Neural cell (in vitro differentiated cells): ENCODE data around the gene TCF12. TPM values are rescaled to one million over a fixed set of nuclear protein-coding genes. Genes with fewer than 3 reads are reported as not detected.

Experiments used
- H2AFZ ChIP-seq: fragments of 200-600, 300-800 bp; sonication (generic), shearing (Covaris generic); 2 replicates; pipeline ENCODE4 v1.6.0; 2014; ENCODE audit warnings: low read depth, mild to moderate bottlenecking, antibody characterized with exemption, low read length, moderate library complexity
- H3F3A ChIP-seq: fragments of 200-600 bp; shearing (Covaris generic); 2 replicates; pipeline ENCODE4 v1.6.1; 2016; ENCODE audit warnings: mild to moderate bottlenecking, moderate library complexity, mixed read lengths, antibody characterized with exemption, low read length; ENCODE audit not compliant: insufficient read depth, poor library complexity, severe bottlenecking
- H3K27ac ChIP-seq: fragments of 200-600, 300-800 bp; sonication (generic), shearing (Covaris generic); 2 replicates; pipeline ENCODE4 v1.5.1; 2014; ENCODE audit warnings: mild to moderate bottlenecking, low read length, moderate library complexity
- H3K27me3 ChIP-seq: fragments of 300-800, 200-600 bp; sonication (generic), shearing (Covaris generic); 2 replicates; pipeline ENCODE4 v1.6.0; 2014; ENCODE audit warnings: mild to moderate bottlenecking, low read depth, low read length, moderate library complexity; ENCODE audit not compliant: insufficient read depth
- H3K36me3 ChIP-seq: fragments of 300-800, 200-600 bp; sonication (generic), shearing (Covaris generic); 2 replicates; pipeline ENCODE4 v1.5.1; 2014; ENCODE audit warnings: mild to moderate bottlenecking, antibody characterized with exemption, low read length, moderate library complexity; ENCODE audit not compliant: insufficient read depth
- H3K4me2 ChIP-seq: fragments of 300-800, 200-600 bp; sonication (generic), shearing (Covaris generic); 2 replicates; pipeline ENCODE4 v1.6.0; 2014; ENCODE audit warnings: mild to moderate bottlenecking, low read length
- H3K4me3 ChIP-seq: fragments of 300-800, 200-600 bp; sonication (generic), shearing (Covaris generic); 2 replicates; pipeline ENCODE4 v1.5.1; 2014; ENCODE audit warnings: mild to moderate bottlenecking, low read length, moderate library complexity
- H3K79me2 ChIP-seq: fragments of 200-600 bp; shearing (Covaris generic); replicated peaks from 2 replicates; pipeline ENCODE4 v1.6.0; 2014; ENCODE audit warnings: mild to moderate bottlenecking, low read length, moderate library complexity; ENCODE audit not compliant: insufficient read depth
- H3K9ac ChIP-seq: fragments of 300-800, 200-600 bp; sonication (generic), shearing (Covaris generic); 2 replicates; pipeline ENCODE4 v1.6.1; 2016; ENCODE audit warnings: mild to moderate bottlenecking, low read length, mixed read lengths
- H3K9me2 ChIP-seq: fragments of 200-600 bp; shearing (Covaris generic); 2 replicates; pipeline ENCODE4 v1.6.1; 2016; ENCODE audit warnings: mild to moderate bottlenecking, low read length, mixed read lengths; ENCODE audit not compliant: insufficient read depth
- H3K9me3 ChIP-seq: fragments of 200-600, 300-800 bp; sonication (generic), shearing (Covaris generic); 2 replicates; pipeline ENCODE4 v1.6.1; 2016; ENCODE audit warnings: mild to moderate bottlenecking, mixed run types, low read length, moderate library complexity, mixed read lengths
- H4K20me1 ChIP-seq: fragments of 200-600 bp; shearing (Covaris generic); 2 replicates; pipeline ENCODE4 v1.6.1; 2016; ENCODE audit warnings: mild to moderate bottlenecking, mixed run types; ENCODE audit not compliant: insufficient read depth
- CTCF ChIP-seq: fragments of 450-650 bp; IDR thresholded peaks from 2 replicates; pipeline ENCODE4 v1.5.1; 2014; ENCODE audit warnings: antibody characterized with exemption, mild to moderate bottlenecking, moderate library complexity; ENCODE audit not compliant: poor library complexity, severe bottlenecking
- EP300 ChIP-seq: fragments of 450-650 bp; conservative IDR thresholded peaks from 2 replicates; pipeline ENCODE4 v1.6.1; 2014; ENCODE audit warnings: antibody characterized with exemption, mild to moderate bottlenecking, moderate library complexity; ENCODE audit not compliant: poor library complexity, severe bottlenecking
- EZH2 ChIP-seq: fragments of 200-600, 300-800 bp; shearing (Covaris generic), sonication (generic); IDR thresholded peaks from 2 replicates; pipeline ENCODE4 v1.6.1; 2014; ENCODE audit warnings: antibody characterized with exemption, low read length, borderline replicate concordance, mild to moderate bottlenecking; ENCODE audit not compliant: insufficient read depth, poor library complexity, severe bottlenecking
- POLR2AphosphoS5 ChIP-seq: IDR thresholded peaks from 2 replicates; pipeline ENCODE4 v1.6.1; 2012
- RAD21 ChIP-seq: fragments of 450-650 bp; conservative IDR thresholded peaks from 2 replicates; pipeline ENCODE4 v1.6.1; 2014; ENCODE audit warnings: antibody characterized with exemption, mild to moderate bottlenecking, moderate library complexity
- REST ChIP-seq: IDR thresholded peaks from 2 replicates; pipeline ENCODE4 v1.6.1; 2012; ENCODE audit warnings: borderline replicate concordance
- SMC3 ChIP-seq: fragments of 450-650 bp; conservative IDR thresholded peaks from 2 replicates; pipeline ENCODE4 v1.6.1; 2014; ENCODE audit warnings: antibody characterized with exemption, mild to moderate bottlenecking, moderate library complexity; ENCODE audit not compliant: poor library complexity
- TAF1 ChIP-seq: IDR thresholded peaks from 2 replicates; pipeline ENCODE4 v1.6.1; 2012; ENCODE audit warnings: low read depth
- polyA plus RNA-seq: library from polyadenylated mRNA; depleted of rRNA; stranded (reverse); fragments of >200 nt; gene quantifications from 2 replicates; pipeline ENCODE4 v1.2.3, GENCODE V29; 2014

Gene TCF12
- polyA plus RNA-seq, 1 donor from 2014 or later, result 52.7 TPM

GRCh38 chr15:57030011-57030410 is 111.6 kb downstream of the TCF12 start:
- TF ChIP-seq SMC3 (no peak), EP300 (no peak), POLR2AphosphoS5 (no peak)
- Histone ChIP-seq H3K9ac (no peak overlapping the region), H3K27ac (no peak overlapping the region), H3K9me2 (no peaks in the 10 kb centered on the region), H3K36me3 (no peaks in the 10 kb centered on the region), H2AFZ (no peak overlapping the region), H4K20me1 (no peaks in the 10 kb centered on the region), H3K79me2 (peaks cover 65% of the 10 kb centered on the region), H3K4me3 (no peak overlapping the region), H3K27me3 (no peaks in the 10 kb centered on the region), H3F3A (peaks cover 4% of the 10 kb centered on the region), H3K9me3 (no peaks in the 10 kb centered on the region), H3K4me2 (no peak overlapping the region)

- H4K20me1 ChIP-seq, result no peaks in the 10 kb centered on the region
- no peak overlapping the region for H3K4me2 ChIP-seq
These were observed 112.6 kb downstream of the TCF12 start for GRCh38 chr15:57031082-57031481.

More at GRCh38 chr15:57031082-57031481, 112.6 kb downstream of the TCF12 start:
- Histone ChIP-seq H3F3A (peaks cover 4% of the 10 kb centered on the region), H3K9me2 (no peaks in the 10 kb centered on the region), H3K9ac (no peak overlapping the region), H3K79me2 (peaks cover 76% of the 10 kb centered on the region), H3K9me3 (no peaks in the 10 kb centered on the region), H3K27me3 (no peaks in the 10 kb centered on the region), H2AFZ (no peak overlapping the region), H3K4me3 (no peak overlapping the region), H3K27ac (no peak overlapping the region), H3K36me3 (no peaks in the 10 kb centered on the region)
- TF ChIP-seq SMC3 (no peak), EP300 (no peak), EZH2 (no peak), TAF1 (no peak), CTCF (no peak), REST (no peak), RAD21 (no peak)
